Measurements from ENCODE around the gene TCL1B. TPM values are rescaled to one million over a fixed set of nuclear protein-coding genes. Genes with fewer than 3 reads are reported as not detected.
A peak's percentile ranks its signal among the peaks of the same experiment; 100 is the strongest.

TCL1B gene
- total and polyA plus RNA-seq, 2 experiments from 2014 or later, result not detected

DNA sequence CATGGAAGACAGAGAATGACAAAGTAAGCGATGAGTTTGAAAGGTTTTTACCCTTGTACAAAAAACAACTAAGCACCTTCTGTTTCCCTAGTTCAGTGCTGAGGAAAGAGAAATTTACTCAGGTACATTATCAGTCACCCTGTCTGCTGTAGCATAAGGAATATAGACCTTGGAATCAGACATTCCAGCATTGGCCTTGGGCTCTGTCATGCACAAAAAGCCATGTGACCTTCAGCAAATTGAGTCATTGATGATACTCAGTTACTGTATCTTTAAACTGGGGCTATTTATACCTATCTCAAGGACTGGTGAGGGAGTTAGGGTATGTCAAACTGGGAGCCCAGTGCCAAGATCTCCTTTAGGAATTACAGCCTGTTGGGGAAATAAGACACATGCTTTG lies 47.0 kb downstream of the TCL1B start:
- H3K27me3 ChIP-seq (replicated peaks; ENCODE audit: insufficient read depth), result no peaks in the 10 kb centered on the region
- no peaks in the 10 kb centered on the region for H3K9me2 ChIP-seq (ENCODE audit: insufficient read depth)
- no peak overlapping the region for H3K4me3 ChIP-seq
- no peak overlapping the region for H3K4me2 ChIP-seq (ENCODE audit: unreplicated experiment)
- no peaks in the 10 kb centered on the region for H3K36me3 ChIP-seq (ENCODE audit: low read depth)
- H3K9ac ChIP-seq, result no peak overlapping the region
- TF ChIP-seq EZH2 (IDR thresholded peaks at IDR 0.05; ENCODE audit: insufficient read depth, poor library complexity, severe bottlenecking), result no peak
- no peak for TF ChIP-seq EZH2phosphoT487 (IDR thresholded peaks at IDR 0.05; ENCODE audit: insufficient read depth, low read depth)
- no peaks in the 10 kb centered on the region for H3K9me3 ChIP-seq (ENCODE audit: low read depth)
- in situ Hi-C loops (cut with MboI), result no loop called here
- H2AFZ ChIP-seq, result no peak overlapping the region
- H3K79me2 ChIP-seq (ENCODE audit: insufficient read depth), result no peaks in the 10 kb centered on the region
- no peaks in the 10 kb centered on the region for H3F3A ChIP-seq (ENCODE audit: insufficient read depth)
- no peaks in the 10 kb centered on the region for H4K20me1 ChIP-seq (ENCODE audit: insufficient read depth)
- no peaks in the 10 kb centered on the region for H3K4me1 ChIP-seq (ENCODE audit: insufficient read depth)
- 53 to 57% methylated on average over 1 of the region's 1 CpG for WGBS, 2 experiments (ENCODE audit: low coverage in 1 of 2, low lambda C conversion rate in 2 of 2, missing lambda C conversion rate in 2 of 2)
- H3K27ac ChIP-seq, result no peak overlapping the region
- DNase-seq, result no peak

DNA sequence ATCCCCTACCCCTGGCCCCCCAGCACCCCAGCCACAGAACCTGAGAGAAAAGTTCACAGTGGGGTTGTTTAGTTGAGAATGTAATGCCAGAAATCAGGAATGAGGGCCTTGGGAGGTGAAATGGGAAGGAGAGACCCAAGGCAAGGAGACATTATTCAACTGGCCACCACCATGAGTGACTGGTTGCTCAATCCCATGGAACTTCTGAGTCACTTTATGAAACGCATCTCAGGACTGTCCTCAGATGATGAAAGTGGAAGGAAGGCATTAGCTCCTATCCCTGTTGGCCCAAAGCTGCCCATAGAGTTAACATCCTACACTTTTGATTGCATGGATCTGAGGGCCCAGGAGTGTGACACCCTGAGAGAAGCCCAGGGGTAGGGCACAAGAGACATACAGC lies 53.1 kb downstream of the TCL1B start:
- no peak overlapping the region for H3K9ac ChIP-seq
- no peaks in the 10 kb centered on the region for H3F3A ChIP-seq (ENCODE audit: insufficient read depth)
- no peak overlapping the region for H3K4me2 ChIP-seq (ENCODE audit: unreplicated experiment)
- no peak overlapping the region for H3K4me3 ChIP-seq
- in situ Hi-C loops (cut with MboI), result no loop called here
- H3K9me2 ChIP-seq (ENCODE audit: insufficient read depth), result no peaks in the 10 kb centered on the region
- no peaks in the 10 kb centered on the region for H3K4me1 ChIP-seq (ENCODE audit: insufficient read depth)
- H3K9me3 ChIP-seq (ENCODE audit: low read depth), result no peaks in the 10 kb centered on the region
- no peak overlapping the region for H3K27ac ChIP-seq
- WGBS, 2 experiments (ENCODE audit: low coverage in 1 of 2, low lambda C conversion rate in 2 of 2, missing lambda C conversion rate in 2 of 2), result 4 to 13% methylated on average over 1 of the region's 1 CpG
- DNase-seq, result no peak
- H2AFZ ChIP-seq, result no peak overlapping the region
- H3K27me3 ChIP-seq (replicated peaks; ENCODE audit: insufficient read depth), result no peaks in the 10 kb centered on the region
- TF ChIP-seq EZH2phosphoT487 (IDR thresholded peaks at IDR 0.05; ENCODE audit: insufficient read depth, low read depth) (no peak), EZH2 (IDR thresholded peaks at IDR 0.05; ENCODE audit: insufficient read depth, poor library complexity, severe bottlenecking) (no peak)
- no peaks in the 10 kb centered on the region for H3K79me2 ChIP-seq (ENCODE audit: insufficient read depth)
- no peaks in the 10 kb centered on the region for H4K20me1 ChIP-seq (ENCODE audit: insufficient read depth)
- no peaks in the 10 kb centered on the region for H3K36me3 ChIP-seq (ENCODE audit: low read depth)

DNA sequence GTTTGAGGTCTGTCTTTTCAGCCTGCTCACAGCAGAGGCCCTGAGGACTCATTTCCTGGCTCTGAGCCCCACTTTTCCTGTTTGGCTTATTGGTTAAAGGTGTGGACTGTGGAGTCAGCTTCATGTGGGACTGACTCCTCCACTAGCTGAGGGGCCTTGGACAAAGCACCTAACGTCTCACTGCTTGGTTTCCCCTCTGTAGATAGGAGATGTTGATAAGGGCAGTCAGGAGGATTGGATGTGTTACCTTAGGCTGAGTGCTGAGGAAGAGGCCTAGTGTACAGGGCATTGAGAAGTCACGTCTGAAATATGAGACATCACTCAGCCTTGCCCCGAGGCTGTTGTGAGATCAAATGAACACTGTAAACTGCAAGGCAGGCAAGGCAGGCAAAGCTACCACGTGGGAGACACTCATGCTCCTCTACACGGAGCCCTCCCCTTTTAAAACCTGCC lies 54.8 kb downstream of the TCL1B start:
- H3K27me3 ChIP-seq (replicated peaks; ENCODE audit: insufficient read depth), result no peaks in the 10 kb centered on the region
- peak; percentile 2 for DNase-seq
- in situ Hi-C loops (cut with MboI), result no loop called here
- no peak overlapping the region for H2AFZ ChIP-seq
- H3K79me2 ChIP-seq (ENCODE audit: insufficient read depth), result no peaks in the 10 kb centered on the region
- H3K4me3 ChIP-seq, result no peak overlapping the region
- no peaks in the 10 kb centered on the region for H3F3A ChIP-seq (ENCODE audit: insufficient read depth)
- no peak overlapping the region for H3K9ac ChIP-seq
- no peak overlapping the region for H3K27ac ChIP-seq
- TF ChIP-seq EZH2 (IDR thresholded peaks at IDR 0.05; ENCODE audit: insufficient read depth, poor library complexity, severe bottlenecking) (no peak), EZH2phosphoT487 (IDR thresholded peaks at IDR 0.05; ENCODE audit: insufficient read depth, low read depth) (no peak)
- no peaks in the 10 kb centered on the region for H3K9me3 ChIP-seq (ENCODE audit: low read depth)
- no peak overlapping the region for H3K4me2 ChIP-seq (ENCODE audit: unreplicated experiment)
- H3K36me3 ChIP-seq (ENCODE audit: low read depth), result no peaks in the 10 kb centered on the region
- WGBS, 2 experiments (ENCODE audit: low coverage in 1 of 2, low lambda C conversion rate in 2 of 2, missing lambda C conversion rate in 2 of 2), result 0 to 3% methylated on average over 5 of the region's 5 CpGs
- no peaks in the 10 kb centered on the region for H3K9me2 ChIP-seq (ENCODE audit: insufficient read depth)
- no peaks in the 10 kb centered on the region for H3K4me1 ChIP-seq (ENCODE audit: insufficient read depth)
- no peaks in the 10 kb centered on the region for H4K20me1 ChIP-seq (ENCODE audit: insufficient read depth)

- no peak overlapping the region for H3K4me2 ChIP-seq (ENCODE audit: unreplicated experiment)
- 65 to 67% methylated on average over 4 of the region's 4 CpGs for WGBS, 2 experiments (ENCODE audit: low coverage in 1 of 2, low lambda C conversion rate in 2 of 2, missing lambda C conversion rate in 2 of 2)
- H3K36me3 ChIP-seq (ENCODE audit: low read depth), result no peaks in the 10 kb centered on the region
- no peaks in the 10 kb centered on the region for H3K27me3 ChIP-seq (replicated peaks; ENCODE audit: insufficient read depth)
- no peaks in the 10 kb centered on the region for H3K9me3 ChIP-seq (ENCODE audit: low read depth)
- H3K9me2 ChIP-seq (ENCODE audit: insufficient read depth), result no peaks in the 10 kb centered on the region
- no peaks in the 10 kb centered on the region for H4K20me1 ChIP-seq (ENCODE audit: insufficient read depth)
- in situ Hi-C loops (cut with MboI), result no loop called here
- no peaks in the 10 kb centered on the region for H3K4me1 ChIP-seq (ENCODE audit: insufficient read depth)
- no peak overlapping the region for H3K4me3 ChIP-seq
- H3F3A ChIP-seq (ENCODE audit: insufficient read depth), result no peaks in the 10 kb centered on the region
- no peak for DNase-seq
- H3K27ac ChIP-seq, result no peak overlapping the region
- no peak overlapping the region for H2AFZ ChIP-seq
- TF ChIP-seq EZH2 (IDR thresholded peaks at IDR 0.05; ENCODE audit: insufficient read depth, poor library complexity, severe bottlenecking) (no peak), EZH2phosphoT487 (IDR thresholded peaks at IDR 0.05; ENCODE audit: insufficient read depth, low read depth) (no peak)
- H3K79me2 ChIP-seq (ENCODE audit: insufficient read depth), result no peaks in the 10 kb centered on the region
- no peak overlapping the region for H3K9ac ChIP-seq
Measured at GRCh38 chr14:95741781-95742180, 55.6 kb downstream of the TCL1B start.

Small RNA genes within 50 kb of the gene (small RNA-seq; reads per million reads assigned to genes)
- not detected for gene RF02193 (ENCODE audit: low read depth, low replicate concordance)

Other genes with a start within 250 kb of the TCL1B start
- 3.8 and 4.8 TPM in 2 replicates for gene SYNE3, start 169.8 kb upstream of the TCL1B start, total RNA-seq (2014; rRNA removed; shearing (Covaris generic))
- gene SYNE3, start 169.8 kb upstream of the TCL1B start, polyA plus RNA-seq (2016; fragmentation: Nextera tagmentation; extraction: Ambion mirVana), result 1.2 TPM in 2 replicates
- 38.6 and 46.0 TPM in 2 replicates for gene GLRX5, start 151.4 kb upstream of the TCL1B start, total RNA-seq (2014; rRNA removed; shearing (Covaris generic))
- gene GLRX5, start 151.4 kb upstream of the TCL1B start, polyA plus RNA-seq (2016; fragmentation: Nextera tagmentation; extraction: Ambion mirVana), result 48.7 and 48.9 TPM in 2 replicates
- gene TCL1A, start 27.7 kb downstream of the TCL1B start, total RNA-seq (2014; rRNA removed; shearing (Covaris generic)), result not detected in 2 replicates
- gene TCL1A, start 27.7 kb downstream of the TCL1B start, polyA plus RNA-seq (2016; fragmentation: Nextera tagmentation; extraction: Ambion mirVana), result not detected in 2 replicates
- gene TUNAR, start 190.4 kb downstream of the TCL1B start, total RNA-seq (2014; rRNA removed; shearing (Covaris generic)), result not detected in 2 replicates
- gene TUNAR, start 190.4 kb downstream of the TCL1B start, polyA plus RNA-seq (2016; fragmentation: Nextera tagmentation; extraction: Ambion mirVana), result not detected in 2 replicates